ENCODE results near the gene DGLUCY.
"Not testable (repeated sequence)": the region's sequence is repeated elsewhere in the genome, so short reads cannot be mapped to it uniquely, and the experiment has no call there.

The DGLUCY gene

GRCh38 chr14:91138511-91139359 is 24.9 kb downstream of the DGLUCY start:
- in situ Hi-C loops (cut with MboI; ENCODE audit: low sequenced_read_pairs), result no loop called here

DNA sequence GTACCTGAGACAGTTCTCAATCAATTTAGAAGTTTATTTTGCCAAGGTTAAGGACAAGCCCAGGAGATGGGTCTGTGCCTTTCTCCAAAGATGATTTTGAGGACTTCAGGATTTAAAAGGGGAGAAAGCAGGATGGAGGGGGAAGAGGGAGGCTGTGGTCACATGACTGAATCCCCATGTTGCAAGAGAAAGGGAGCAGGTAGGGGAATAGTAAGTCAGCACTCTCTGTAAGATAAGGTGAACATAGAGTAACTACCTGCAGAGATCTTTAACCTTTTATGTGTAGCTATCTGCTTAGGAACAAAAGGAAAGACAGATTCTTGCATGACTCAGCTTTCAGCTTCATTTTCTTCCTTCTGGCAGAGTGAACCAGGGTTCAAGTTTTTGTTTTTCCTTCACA is 25.9 kb downstream of the DGLUCY start:
- in situ Hi-C loops (cut with MboI; ENCODE audit: low sequenced_read_pairs), result no loop called here

- in situ Hi-C loops (cut with MboI; ENCODE audit: low sequenced_read_pairs), result no loop called here
Measured at GRCh38 chr14:91140672-91141071, 26.8 kb downstream of the DGLUCY start.

DNA sequence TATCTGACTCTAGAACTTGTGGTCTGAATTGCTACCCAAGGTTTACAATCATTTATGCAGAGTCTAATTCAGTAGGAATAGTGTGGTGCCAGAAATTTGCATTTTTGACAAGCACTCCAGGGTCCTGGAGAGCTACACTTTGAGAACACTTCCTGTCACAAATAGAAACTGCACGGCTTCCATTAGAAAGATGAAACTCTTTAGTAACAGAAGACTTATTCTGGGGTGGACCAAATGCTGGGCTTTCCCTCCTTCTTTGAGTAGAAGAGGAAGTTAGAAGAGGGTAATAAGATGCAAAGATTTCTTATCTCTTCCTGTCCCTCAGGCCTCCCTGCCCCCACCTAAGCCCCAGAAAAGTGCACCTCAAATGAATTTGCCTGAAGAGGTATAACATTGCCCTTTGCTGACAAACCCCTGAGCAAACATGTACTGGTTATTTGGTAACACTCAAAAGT is 28.4 kb downstream of the DGLUCY start:
- in situ Hi-C loops (cut with MboI; ENCODE audit: low sequenced_read_pairs), result no loop called here

DNA sequence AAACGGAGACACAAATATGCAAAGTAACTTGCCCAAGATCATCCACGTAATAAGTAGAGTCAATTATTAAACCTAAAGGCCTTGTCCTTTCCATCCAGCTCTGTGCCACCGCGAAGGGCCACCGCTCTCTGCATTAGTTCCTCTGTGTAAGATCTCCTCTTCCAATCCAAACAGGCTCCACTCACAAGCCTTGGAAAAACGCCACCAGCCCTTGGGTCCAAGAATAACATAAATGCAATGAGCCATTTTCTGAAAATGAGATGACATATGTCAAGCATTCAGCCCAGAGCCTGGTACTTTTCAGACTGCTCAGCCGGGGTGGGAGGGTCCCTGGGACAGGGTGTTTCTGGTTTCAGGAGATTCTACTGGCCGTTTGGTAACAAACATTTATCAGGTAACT is 30.0 kb downstream of the DGLUCY start:
- in situ Hi-C loops (cut with MboI; ENCODE audit: low sequenced_read_pairs), result no loop called here

DNA sequence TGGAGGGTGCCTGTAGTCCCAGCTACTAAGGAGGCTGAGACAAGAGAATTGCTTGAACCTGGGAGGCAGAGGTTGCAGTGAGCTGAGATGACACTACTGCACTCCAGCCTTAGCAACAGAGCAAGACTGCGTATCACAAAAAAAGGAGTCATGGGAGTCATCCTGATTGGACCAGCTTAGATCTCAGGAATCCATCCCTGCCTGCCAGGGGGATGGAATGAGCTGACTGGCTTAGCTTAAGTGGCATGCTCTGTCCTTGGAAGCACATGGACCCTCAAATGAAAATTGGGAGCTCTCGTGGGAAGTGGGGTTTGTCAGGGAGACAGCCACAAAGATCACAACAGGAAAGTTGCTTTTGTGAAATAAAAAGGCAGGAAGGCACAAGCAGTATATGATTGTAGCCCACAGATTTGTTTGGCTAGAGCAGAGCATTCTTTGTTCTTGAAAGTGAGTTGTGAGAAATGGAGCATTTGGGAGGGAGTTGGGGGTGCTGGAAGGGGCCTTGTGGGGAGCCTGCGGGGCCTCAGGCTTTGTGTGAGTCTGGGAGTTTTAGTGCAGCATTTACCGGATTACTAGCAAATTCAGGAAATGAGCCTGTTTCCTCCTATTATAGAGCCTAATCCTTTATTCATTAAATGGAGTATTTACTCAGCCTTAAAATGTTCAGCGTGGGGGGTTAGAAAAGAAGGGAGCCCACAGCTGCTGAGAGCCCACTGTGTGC is 30.7 kb downstream of the DGLUCY start:
- in situ Hi-C loops (cut with MboI; ENCODE audit: low sequenced_read_pairs), result no loop called here

- in situ Hi-C loops (cut with MboI; ENCODE audit: low sequenced_read_pairs), result no loop called here
Measured at GRCh38 chr14:91145391-91146160, 31.7 kb downstream of the DGLUCY start.

DNA sequence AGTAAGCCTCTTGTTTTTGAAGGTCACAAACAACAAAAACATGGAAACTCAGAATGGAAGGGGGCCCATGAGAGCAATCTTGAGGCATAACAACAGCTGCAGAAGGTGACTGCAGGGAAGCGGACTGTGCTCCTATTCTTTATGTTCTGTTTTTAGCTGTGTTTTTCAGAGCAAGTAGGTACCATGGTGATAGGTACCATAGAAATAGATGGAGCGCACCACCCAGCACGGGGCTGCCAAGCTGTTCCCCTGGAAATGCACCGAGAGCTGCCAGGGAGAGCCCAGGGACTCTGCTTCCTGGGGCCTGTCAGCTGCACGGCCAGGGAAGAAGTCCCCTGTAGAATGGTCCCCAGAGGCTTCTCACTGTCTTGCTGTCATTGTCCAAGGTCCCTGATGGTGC is 32.8 kb downstream of the DGLUCY start:
- in situ Hi-C loops (cut with MboI; ENCODE audit: low sequenced_read_pairs), result no loop called here

GRCh38 chr14:91149462-91149861 is 35.6 kb downstream of the DGLUCY start:
- in situ Hi-C loops (cut with MboI; ENCODE audit: low sequenced_read_pairs), result no loop called here

- in situ Hi-C loops (cut with MboI; ENCODE audit: low sequenced_read_pairs), result no loop called here
Measured at GRCh38 chr14:91152499-91152898, 38.6 kb downstream of the DGLUCY start.

GRCh38 chr14:91153360-91153759 is 39.5 kb downstream of the DGLUCY start:
- in situ Hi-C loops (cut with MboI; ENCODE audit: low sequenced_read_pairs), result no loop called here

- in situ Hi-C loops (cut with MboI; ENCODE audit: low sequenced_read_pairs), result no loop called here
Measured at GRCh38 chr14:91154851-91155625, 41.2 kb downstream of the DGLUCY start.

- in situ Hi-C loops (cut with MboI; ENCODE audit: low sequenced_read_pairs), result no loop called here
Measured at GRCh38 chr14:91155626-91156089, 41.8 kb downstream of the DGLUCY start.

DNA sequence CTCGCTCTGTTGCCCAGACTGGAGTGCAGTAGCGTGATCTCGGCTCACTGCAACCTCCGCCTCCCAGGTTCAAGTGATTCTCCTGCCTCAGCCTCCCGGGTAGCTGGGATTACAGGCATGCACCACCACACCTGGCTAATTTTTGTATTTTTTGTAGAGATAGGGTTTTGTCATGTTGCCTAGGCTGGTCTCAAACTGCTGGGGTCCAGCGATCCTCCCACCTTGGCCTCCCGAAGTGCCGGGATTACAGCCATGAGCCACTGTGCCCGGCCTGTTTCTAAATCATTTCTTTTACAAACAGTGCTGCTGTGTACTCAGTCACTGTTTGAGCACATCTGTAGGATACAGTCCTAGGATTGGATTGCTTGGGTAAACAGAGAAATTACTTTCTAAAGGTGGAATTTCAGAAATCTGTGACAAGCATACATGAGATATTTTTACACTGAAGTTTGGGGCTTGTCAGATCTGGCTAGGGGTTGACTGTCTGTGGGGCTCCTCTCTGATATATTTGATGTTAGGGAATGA is 42.3 kb downstream of the DGLUCY start:
- in situ Hi-C loops (cut with MboI; ENCODE audit: low sequenced_read_pairs), result not testable (repeated sequence)

DNA sequence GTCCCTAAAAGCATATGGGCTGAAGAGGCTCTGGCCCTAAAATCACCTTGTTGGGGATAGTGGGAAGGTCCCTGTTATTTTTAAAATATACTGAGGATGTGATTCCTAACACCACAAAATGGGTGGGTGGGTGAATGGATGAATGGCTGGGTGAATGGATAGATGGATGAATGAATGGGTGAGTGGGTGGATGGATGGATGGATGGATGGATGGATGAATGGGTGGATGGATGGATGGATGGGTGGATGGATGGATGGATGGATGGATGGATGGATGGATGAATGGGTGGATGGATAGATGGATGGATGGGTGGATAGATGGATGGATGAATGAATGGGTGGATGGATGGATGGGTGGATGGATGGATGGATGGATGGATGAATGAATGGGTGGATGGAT is 43.0 kb downstream of the DGLUCY start:
- in situ Hi-C loops (cut with MboI; ENCODE audit: low sequenced_read_pairs), result not testable (repeated sequence)

- in situ Hi-C loops (cut with MboI; ENCODE audit: low sequenced_read_pairs), result no loop called here
Measured at GRCh38 chr14:91158091-91158790, 44.4 kb downstream of the DGLUCY start.

DNA sequence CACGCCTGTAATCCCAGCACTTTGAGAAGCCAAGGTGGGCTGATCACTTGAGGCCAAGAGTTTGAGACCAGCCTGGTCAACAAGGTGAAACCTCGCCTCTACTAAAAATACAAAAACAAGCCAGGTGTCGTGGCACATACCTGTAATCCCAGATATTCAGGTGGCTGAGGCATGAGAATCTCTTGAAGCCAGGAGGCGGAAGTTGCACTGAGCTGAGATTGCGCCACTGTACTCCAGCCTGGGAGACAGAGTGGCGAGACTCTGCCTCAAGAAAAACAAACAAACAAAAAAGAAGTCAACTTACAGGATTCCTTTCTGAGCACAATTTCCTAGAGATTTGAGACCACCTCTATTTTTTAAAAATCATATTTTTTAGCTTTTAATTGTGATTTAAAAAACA is 45.3 kb downstream of the DGLUCY start:
- in situ Hi-C loops (cut with MboI; ENCODE audit: low sequenced_read_pairs), result no loop called here

- in situ Hi-C loops (cut with MboI; ENCODE audit: low sequenced_read_pairs), result no loop called here
Measured at GRCh38 chr14:91159906-91160305, 46.0 kb downstream of the DGLUCY start.

DNA sequence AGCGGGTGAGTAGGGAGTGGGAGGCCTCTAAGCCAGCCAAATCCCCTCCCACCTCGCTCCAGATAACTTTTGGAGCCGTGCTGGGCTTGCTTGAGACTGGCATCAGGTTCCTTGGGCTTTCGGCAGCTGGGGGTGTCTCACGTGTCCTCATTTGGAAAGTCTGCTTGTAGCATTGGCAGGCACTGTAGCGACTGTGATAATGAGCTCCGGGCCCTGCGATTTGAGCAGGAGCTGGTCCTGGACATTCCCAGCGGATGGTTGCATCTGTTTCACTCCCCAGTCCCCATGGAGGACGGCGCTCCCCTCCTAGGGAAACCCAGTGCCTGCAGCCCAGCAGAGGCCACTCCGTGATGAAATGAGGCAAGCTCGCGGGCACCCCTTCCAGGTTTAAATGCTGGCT is 49.4 kb downstream of the DGLUCY start:
- in situ Hi-C loops (cut with MboI; ENCODE audit: low sequenced_read_pairs), result no loop called here

GRCh38 chr14:91164676-91165075 is 50.8 kb downstream of the DGLUCY start:
- in situ Hi-C loops (cut with MboI; ENCODE audit: low sequenced_read_pairs), result no loop called here
